ENCODE results near the gene RPS19BP1. TPM values are rescaled to one million over a fixed set of nuclear protein-coding genes. Genes with fewer than 3 reads are reported as not detected.

RPS19BP1 gene
- polyA plus RNA-seq, 1 of the 3 experiments (the other 2 are of a cell fraction): 97.2 TPM

DNA sequence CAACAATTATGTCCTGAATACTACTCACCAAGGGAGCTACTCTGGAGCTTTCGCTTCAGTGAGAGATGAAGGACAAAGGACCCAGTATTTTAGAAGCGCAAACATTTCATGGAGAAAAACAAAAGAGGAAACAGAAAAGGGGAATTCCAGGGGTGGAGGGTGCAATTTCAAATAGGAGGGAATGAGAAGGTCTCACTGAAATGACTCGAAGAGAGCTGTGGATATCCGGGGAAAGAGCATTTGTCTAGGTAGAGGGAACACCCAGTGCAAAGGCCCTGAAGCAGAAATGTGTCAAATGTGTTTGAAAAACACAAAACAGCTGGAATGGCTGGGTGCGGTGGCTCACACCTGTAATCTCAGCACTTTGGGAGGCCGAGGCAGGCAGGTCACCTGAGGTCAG, 2.4 kb downstream of the RPS19BP1 start:
- POLR2A ChIA-PET: interaction anchor here (1.7 kb wide), 1 partner anchor 210 kb away, joined by 9 read pairs; the partner anchor contains the start of gene RPL3

More for the DNA sequence above, 2.4 kb downstream of the RPS19BP1 start:
- no peak overlapping the region for H3K9ac ChIP-seq
- CTCF ChIA-PET: interaction anchor here (0.6 to 4.7 kb wide), 6 partner anchors 15 to 560 kb away, joined by 3 to 36 read pairs (median 4); no protein-coding TSS in a partner anchor
- DNase-seq: no peak
- no peak overlapping the region for H3K4me2 ChIP-seq
- H3K4me3 ChIP-seq (ENCODE audit: low read depth in 2 of 2, low read length in 1 of 2): no peak overlapping the region
- no peak overlapping the region for H3K27ac ChIP-seq (ENCODE audit: low read depth in 2 of 2, low read length in 1 of 2)
- H3F3A ChIP-seq (replicated peaks; ENCODE audit: insufficient read depth): peaks cover under 1% of the 10 kb centered on the region
- TF ChIP-seq YY1 (IDR thresholded peaks at IDR 0.05; ENCODE audit: low read depth): no peak
- TF ChIP-seq, protein P1, sequence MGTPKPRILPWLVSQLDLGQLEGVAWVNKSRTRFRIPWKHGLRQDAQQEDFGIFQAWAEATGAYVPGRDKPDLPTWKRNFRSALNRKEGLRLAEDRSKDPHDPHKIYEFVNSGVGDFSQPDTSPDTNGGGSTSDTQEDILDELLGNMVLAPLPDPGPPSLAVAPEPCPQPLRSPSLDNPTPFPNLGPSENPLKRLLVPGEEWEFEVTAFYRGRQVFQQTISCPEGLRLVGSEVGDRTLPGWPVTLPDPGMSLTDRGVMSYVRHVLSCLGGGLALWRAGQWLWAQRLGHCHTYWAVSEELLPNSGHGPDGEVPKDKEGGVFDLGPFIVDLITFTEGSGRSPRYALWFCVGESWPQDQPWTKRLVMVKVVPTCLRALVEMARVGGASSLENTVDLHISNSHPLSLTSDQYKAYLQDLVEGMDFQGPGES (IDR thresholded peaks at IDR 0.05; ENCODE audit: low read depth, low read length): no peak
- TF ChIP-seq EP300 (IDR thresholded peaks at IDR 0.05; ENCODE audit: borderline replicate concordance in 1 of 2, low read depth in 1 of 2, low read length in 1 of 2): no peak
- TF ChIP-seq, protein P2, sequence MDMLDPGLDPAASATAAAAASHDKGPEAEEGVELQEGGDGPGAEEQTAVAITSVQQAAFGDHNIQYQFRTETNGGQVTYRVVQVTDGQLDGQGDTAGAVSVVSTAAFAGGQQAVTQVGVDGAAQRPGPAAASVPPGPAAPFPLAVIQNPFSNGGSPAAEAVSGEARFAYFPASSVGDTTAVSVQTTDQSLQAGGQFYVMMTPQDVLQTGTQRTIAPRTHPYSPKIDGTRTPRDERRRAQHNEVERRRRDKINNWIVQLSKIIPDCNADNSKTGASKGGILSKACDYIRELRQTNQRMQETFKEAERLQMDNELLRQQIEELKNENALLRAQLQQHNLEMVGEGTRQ (IDR thresholded peaks at IDR 0.05; ENCODE audit: borderline replicate concordance, low read depth, low read length): no peak
- TF ChIP-seq, protein P3, sequence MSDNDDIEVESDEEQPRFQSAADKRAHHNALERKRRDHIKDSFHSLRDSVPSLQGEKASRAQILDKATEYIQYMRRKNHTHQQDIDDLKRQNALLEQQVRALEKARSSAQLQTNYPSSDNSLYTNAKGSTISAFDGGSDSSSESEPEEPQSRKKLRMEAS (IDR thresholded peaks at IDR 0.05; ENCODE audit: low read depth): no peak
- no peak for TF ChIP-seq SMC3 (IDR thresholded peaks at IDR 0.05; ENCODE audit: low read depth, low read length)
- TF ChIP-seq, protein P4, sequence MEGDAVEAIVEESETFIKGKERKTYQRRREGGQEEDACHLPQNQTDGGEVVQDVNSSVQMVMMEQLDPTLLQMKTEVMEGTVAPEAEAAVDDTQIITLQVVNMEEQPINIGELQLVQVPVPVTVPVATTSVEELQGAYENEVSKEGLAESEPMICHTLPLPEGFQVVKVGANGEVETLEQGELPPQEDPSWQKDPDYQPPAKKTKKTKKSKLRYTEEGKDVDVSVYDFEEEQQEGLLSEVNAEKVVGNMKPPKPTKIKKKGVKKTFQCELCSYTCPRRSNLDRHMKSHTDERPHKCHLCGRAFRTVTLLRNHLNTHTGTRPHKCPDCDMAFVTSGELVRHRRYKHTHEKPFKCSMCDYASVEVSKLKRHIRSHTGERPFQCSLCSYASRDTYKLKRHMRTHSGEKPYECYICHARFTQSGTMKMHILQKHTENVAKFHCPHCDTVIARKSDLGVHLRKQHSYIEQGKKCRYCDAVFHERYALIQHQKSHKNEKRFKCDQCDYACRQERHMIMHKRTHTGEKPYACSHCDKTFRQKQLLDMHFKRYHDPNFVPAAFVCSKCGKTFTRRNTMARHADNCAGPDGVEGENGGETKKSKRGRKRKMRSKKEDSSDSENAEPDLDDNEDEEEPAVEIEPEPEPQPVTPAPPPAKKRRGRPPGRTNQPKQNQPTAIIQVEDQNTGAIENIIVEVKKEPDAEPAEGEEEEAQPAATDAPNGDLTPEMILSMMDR (IDR thresholded peaks at IDR 0.05): no peak
- TF ChIP-seq ELF1 (IDR thresholded peaks at IDR 0.05): no peak
- no peak for TF ChIP-seq EZH2phosphoT487 (IDR thresholded peaks at IDR 0.05; ENCODE audit: borderline replicate concordance, low read depth)
- TF ChIP-seq, protein P5, sequence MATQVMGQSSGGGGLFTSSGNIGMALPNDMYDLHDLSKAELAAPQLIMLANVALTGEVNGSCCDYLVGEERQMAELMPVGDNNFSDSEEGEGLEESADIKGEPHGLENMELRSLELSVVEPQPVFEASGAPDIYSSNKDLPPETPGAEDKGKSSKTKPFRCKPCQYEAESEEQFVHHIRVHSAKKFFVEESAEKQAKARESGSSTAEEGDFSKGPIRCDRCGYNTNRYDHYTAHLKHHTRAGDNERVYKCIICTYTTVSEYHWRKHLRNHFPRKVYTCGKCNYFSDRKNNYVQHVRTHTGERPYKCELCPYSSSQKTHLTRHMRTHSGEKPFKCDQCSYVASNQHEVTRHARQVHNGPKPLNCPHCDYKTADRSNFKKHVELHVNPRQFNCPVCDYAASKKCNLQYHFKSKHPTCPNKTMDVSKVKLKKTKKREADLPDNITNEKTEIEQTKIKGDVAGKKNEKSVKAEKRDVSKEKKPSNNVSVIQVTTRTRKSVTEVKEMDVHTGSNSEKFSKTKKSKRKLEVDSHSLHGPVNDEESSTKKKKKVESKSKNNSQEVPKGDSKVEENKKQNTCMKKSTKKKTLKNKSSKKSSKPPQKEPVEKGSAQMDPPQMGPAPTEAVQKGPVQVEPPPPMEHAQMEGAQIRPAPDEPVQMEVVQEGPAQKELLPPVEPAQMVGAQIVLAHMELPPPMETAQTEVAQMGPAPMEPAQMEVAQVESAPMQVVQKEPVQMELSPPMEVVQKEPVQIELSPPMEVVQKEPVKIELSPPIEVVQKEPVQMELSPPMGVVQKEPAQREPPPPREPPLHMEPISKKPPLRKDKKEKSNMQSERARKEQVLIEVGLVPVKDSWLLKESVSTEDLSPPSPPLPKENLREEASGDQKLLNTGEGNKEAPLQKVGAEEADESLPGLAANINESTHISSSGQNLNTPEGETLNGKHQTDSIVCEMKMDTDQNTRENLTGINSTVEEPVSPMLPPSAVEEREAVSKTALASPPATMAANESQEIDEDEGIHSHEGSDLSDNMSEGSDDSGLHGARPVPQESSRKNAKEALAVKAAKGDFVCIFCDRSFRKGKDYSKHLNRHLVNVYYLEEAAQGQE (IDR thresholded peaks at IDR 0.05; ENCODE audit: low read depth, low read length): no peak
- TF ChIP-seq RXRA (IDR thresholded peaks at IDR 0.05; ENCODE audit: borderline replicate concordance, low read depth): no peak
- TF ChIP-seq, protein P6, sequence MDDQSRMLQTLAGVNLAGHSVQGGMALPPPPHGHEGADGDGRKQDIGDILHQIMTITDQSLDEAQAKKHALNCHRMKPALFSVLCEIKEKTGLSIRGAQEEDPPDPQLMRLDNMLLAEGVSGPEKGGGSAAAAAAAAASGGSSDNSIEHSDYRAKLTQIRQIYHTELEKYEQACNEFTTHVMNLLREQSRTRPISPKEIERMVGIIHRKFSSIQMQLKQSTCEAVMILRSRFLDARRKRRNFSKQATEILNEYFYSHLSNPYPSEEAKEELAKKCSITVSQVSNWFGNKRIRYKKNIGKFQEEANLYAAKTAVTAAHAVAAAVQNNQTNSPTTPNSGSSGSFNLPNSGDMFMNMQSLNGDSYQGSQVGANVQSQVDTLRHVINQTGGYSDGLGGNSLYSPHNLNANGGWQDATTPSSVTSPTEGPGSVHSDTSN (IDR thresholded peaks at IDR 0.05): no peak
- TF ChIP-seq MEF2A (IDR thresholded peaks at IDR 0.05; ENCODE audit: borderline replicate concordance, low read depth): no peak
- no peak for TF ChIP-seq FOXM1 (IDR thresholded peaks at IDR 0.05; ENCODE audit: low read depth)
- no peak overlapping the region for H2AFZ ChIP-seq (ENCODE audit: low read depth)
- H3K9me3 ChIP-seq: no peaks in the 10 kb centered on the region
- peaks cover 0 to 5% of the 10 kb centered on the region in 2 experiments for H3K36me3 ChIP-seq (replicated peaks in 1 of 2; ENCODE audit: control insufficient read depth in 1 of 2, insufficient read depth in 2 of 2, low read length in 1 of 2)
- H3K9me2 ChIP-seq: no peaks in the 10 kb centered on the region
- no peaks in the 10 kb centered on the region for H3K27me3 ChIP-seq (ENCODE audit: insufficient read depth)
- H3K4me1 ChIP-seq (ENCODE audit: control insufficient read depth in 1 of 2, insufficient read depth in 2 of 2, low read depth in 1 of 2, low read length in 1 of 2): peaks cover 4 to 24% of the 10 kb centered on the region in 2 experiments; a peak in 2 of 4 replicates
- H3K79me2 ChIP-seq (ENCODE audit: insufficient read depth): peaks cover 21% of the 10 kb centered on the region
- 93% methylated on average over 6 of the region's 6 CpGs for WGBS (ENCODE audit: low lambda C conversion rate)
- peaks cover 24% of the 10 kb centered on the region for H4K20me1 ChIP-seq (ENCODE audit: insufficient read depth)

Measured in SK-N-SH (cell line).